ENCODE measurements around the gene LNX1.
"Not testable (repeated sequence)": the region's sequence is repeated elsewhere in the genome, so short reads cannot be mapped to it uniquely, and the experiment has no call there.

LNX1 gene

GRCh38 chr4:53494851-53495250, 96.4 kb downstream of the LNX1 start:
- no peak for DNase-seq (ENCODE audit: low spot score)

- peak; percentile 78 for DNase-seq (ENCODE audit: low spot score)
Measured at GRCh38 chr4:53490965-53491622, 100.2 kb downstream of the LNX1 start.

DNA sequence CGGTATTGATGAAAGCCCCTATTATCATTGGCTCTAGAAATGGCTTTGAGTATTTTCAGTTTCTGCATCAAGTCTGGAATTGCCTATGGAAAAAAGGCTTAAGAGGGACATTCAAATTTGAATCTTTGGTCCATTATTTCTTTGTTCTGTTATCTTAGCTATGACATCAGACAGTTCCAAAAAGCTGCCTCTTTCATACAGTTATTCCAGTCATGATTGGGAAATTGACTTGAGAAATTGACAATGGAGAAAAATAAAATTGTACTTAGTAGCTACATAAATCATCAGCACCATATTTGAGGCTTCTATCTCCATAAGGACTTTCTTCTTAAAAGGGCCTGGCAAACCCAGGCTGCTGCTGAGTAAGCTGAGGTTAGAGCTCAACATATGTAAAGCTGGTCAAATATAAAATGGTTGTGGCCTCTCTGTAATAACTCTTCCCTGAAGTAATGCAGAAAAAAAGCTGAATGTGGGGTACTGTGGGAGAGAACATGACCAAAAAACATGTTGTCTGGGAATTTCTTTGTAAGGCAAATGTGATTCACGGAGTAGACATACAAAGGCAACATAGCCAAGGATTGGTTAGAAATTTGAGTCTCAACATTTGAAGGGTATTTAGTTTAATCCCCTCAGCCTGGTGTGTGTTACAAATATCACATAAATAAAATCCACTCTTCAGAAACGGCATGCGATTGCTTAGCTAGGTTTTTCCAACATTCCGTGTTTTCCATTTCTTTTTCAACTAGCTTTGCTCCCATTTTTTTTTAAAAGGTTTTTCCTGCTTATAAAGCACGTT, 100.9 kb downstream of the LNX1 start:
- DNase-seq (ENCODE audit: low spot score): no peak

- peak; percentile 54 for DNase-seq (ENCODE audit: low spot score)
Measured at GRCh38 chr4:53489279-53489889, 101.9 kb downstream of the LNX1 start.

DNA sequence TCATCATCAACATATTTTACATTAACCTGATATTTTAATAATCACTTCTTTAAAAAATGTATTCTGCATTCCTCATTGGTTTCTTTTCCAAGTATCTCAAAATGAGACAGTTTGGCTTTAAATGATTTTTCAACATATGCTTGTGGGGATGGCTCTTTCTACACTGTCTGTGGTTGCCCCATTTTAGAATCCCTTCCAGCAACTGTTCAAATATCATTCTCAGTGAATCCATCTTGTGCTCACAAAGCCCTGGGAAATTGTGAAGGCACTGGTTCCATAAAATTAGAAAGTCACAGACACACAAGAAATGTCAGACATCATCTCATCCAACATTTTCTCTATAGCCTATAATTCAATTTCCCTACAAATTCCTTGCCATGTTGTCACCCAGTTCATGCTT, 103.5 kb downstream of the LNX1 start:
- no peak for DNase-seq (ENCODE audit: low spot score)

DNA sequence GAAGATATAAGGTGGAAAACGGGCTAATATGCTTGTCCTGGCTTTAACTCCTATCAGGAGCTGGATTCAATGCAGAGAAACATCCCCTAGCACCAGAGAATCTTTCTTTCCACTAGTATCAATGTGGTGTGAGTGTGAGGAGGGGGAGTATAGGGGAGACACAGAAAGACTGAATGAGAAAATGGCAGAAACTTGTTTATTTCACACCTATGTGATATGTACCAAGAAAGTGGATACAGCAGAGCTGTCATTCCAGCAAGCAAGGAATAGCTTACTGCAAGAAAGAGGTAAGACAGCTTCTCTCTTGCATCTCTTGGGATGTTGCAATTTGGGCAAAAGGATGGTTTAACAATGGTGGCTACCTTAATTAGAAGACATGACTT, 105.6 kb downstream of the LNX1 start:
- DNase-seq (ENCODE audit: low spot score): no peak

DNA sequence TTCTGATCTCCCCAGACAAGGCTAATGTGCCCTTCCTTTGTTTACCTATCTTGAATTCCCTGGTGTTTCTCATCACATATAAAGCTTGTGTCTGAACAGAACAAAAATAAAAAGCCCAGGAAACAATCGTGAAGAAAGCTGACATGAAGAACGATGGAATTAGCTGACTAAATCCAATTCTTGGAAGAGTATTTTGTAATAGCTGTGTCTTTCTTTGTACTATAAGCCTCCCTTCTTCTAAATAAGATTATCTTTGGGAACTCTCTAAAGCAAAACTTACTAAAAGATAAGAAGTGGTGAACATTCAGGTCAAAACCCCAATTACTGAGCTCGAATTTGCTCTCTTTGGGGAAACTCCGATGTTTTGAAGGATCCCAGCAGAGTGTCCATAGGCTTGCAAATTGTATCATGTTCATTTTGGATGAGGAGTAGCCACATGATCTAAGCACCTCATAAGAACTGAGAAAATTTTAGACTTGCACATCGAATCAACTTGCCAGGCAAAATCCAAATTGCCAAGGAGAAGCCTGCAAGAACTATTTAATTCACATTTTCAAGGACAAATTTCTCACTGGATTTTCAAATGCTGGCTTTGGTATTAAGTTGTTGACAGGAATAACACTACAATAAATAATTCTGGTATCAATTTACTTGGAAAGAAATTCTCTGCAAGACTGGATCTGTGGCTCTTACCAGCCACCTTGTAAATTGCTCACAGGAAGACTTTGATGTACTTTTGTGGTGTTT, 106.2 kb downstream of the LNX1 start:
- DNase-seq (ENCODE audit: low spot score): no peak

DNA sequence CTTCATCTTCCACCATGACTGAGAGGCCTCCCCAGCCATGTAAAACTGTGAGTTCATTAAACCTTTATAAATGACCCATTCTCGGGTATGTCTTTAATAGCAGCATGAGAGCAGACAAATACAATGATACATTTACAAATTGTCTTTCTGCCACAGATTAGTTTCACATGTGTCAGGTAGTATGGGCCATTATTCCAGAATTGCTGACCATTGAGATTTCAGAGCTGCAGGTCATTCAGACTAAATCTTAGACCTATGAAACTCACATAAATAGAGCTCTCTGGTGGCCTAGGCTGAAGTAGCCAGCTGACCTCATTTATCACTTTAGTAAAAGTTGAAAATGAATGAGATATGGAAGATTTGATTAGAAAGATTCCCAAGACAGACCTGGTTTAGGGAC, 108.0 kb downstream of the LNX1 start:
- no peak for DNase-seq (ENCODE audit: low spot score)

GRCh38 chr4:53481586-53481985, 109.7 kb downstream of the LNX1 start:
- DNase-seq (ENCODE audit: low spot score): no peak

GRCh38 chr4:53480909-53481308, 110.4 kb downstream of the LNX1 start:
- no peak for DNase-seq (ENCODE audit: low spot score)

- no peak for DNase-seq (ENCODE audit: low spot score)
Measured at GRCh38 chr4:53479736-53480525, 111.4 kb downstream of the LNX1 start.

DNA sequence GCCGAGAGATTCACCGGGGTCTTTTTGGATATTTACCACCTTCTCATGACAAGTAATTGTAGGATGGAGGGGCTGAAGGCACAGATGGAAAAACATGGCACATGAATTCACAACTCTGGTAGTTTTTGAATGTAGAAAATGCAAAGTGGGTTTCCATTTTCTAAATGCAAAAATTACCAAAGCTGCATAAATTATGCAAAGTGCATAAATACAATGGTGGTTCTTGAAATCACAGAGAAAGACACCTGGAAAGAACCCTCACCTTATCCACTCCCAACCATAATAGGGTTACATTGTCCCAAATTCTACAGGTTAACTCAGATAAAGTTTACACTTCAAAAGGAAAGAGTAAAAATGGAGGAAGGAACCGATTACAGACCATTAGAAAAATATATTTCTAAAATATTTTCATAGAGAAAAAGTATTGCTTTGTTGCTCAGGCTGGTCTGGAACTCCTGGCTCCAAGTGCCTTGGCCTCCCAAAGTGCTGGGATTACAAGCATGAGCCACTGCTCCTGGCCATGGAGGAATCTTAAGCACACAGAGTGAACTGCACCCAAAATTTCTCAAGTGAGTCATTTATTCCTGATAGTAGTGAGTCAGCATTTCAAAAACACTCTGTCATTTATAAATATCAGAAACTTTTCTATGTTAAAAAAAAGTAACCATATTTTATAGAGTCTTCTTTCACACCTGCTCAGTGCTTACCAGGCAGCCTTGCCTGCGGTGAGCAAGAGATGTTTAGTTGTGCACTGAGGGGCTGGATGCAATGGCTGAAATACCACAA, 112.4 kb downstream of the LNX1 start:
- DNase-seq (ENCODE audit: low spot score): no peak

GRCh38 chr4:53477636-53478035, 113.7 kb downstream of the LNX1 start:
- DNase-seq (ENCODE audit: low spot score): no peak

- DNase-seq (ENCODE audit: low spot score): no peak
Measured at GRCh38 chr4:53477038-53477565, 114.2 kb downstream of the LNX1 start.

GRCh38 chr4:53476232-53477037, 114.9 kb downstream of the LNX1 start:
- no peak for DNase-seq (ENCODE audit: low spot score)

GRCh38 chr4:53466576-53466975, 124.7 kb downstream of the LNX1 start:
- DNase-seq (ENCODE audit: low spot score): not testable (repeated sequence)

DNA sequence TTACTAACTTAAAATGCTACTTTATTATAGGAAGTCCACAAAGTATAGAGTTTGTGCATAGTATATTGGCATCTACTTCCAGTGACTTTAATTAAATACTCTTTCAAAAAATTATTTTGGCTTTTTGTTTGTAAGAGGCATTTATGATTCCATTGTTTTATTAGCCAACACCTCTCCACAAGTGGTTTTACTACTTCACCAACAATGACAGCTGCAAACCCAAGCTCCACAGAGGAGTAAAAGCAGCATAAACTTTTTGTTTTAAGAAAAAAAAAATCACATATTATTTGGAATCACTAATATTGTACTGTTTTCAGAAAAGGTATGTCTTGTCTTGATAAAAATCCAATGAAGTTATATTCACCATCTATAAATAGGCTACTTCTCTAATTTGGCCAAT, 125.4 kb downstream of the LNX1 start:
- DNase-seq (ENCODE audit: low spot score): no peak

DNA sequence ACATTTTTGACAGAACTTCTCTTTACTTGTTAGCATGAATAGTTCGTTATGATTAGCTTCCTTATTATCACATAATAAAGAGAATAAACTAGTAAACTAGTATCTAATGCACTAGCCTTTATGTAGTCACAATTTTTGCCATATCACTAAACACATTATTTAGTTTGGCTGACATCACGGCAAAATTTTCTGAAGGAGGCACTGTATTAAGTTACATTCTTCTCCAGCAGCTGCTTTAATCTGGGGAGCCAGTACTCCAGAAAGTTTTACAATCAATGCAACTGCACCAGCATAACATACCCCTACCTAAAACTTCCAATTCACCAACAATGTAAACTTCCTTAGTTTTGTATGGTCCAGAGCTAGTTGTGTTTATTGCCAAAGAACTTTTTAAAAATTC, 126.0 kb downstream of the LNX1 start:
- DNase-seq (ENCODE audit: low spot score): no peak

DNA sequence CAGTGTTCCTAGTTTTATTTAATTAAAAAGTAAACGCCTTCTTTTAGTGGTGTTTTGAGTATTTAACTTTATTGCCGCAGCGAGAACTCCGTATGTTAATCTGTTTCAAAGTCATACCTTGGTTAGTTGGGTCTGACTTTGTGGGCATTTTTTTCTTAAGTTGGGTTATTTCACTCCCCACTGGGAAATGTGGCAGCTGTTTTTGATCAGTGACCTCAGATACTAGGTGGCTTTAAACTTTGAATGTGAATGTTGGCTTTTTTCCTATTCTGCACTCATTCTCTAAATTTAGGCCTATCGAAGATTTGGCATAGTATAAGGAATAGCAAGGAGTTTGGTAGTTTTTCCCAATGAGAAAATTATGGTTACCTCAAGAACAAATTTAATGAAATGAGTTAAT, 127.9 kb downstream of the LNX1 start:
- no peak for DNase-seq (ENCODE audit: low spot score)

DNA sequence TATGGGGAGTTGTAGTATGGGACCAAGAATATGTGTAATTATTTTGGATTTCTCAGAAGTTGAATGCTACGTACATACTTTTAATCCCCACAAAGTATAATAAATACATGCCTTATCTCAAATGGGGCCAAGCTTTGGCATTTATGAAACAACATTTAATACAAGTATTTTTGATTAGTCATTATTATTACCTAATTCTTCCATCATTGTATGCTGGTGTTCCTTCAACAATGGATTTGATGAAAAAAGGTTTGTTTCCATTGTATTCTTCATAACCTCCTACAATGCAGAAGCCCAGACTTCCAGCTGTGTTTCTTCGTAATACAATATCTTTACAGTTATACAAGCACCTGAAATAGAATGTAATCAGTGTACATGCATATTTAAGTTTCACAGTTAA, 130.0 kb downstream of the LNX1 start:
- no peak for DNase-seq (ENCODE audit: low spot score)
